ENCODE results near the gene PCARE.
"Not testable (repeated sequence)": the region's sequence is repeated elsewhere in the genome, so short reads cannot be mapped to it uniquely, and the experiment has no call there.

The PCARE gene

DNA sequence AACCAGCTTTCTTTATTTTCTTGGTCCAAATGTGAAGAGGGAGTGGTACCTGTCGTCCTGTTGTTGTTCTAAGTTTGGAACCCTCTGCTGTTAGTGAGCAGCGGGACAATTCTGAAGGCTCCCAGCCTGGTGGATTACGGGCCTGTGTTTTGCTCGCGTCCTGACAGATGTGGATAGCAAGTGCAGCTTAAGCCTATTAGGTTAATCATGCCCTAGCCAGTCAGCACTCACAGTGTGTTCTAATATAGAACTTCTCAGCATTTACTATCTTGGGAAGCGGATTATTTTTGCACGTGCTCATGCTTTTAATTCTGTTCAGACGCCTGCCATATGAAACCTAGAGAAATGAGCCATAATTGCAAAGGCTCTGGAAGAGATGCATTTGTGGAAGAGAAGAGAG is at the start of gene PCARE:
Gene PCARE, minus strand, starts transcription at position 113 of the 400 bp plus-strand sequence. CDS start 262 bp downstream, outside the sequence.
- no peak for DNase-seq

DNA sequence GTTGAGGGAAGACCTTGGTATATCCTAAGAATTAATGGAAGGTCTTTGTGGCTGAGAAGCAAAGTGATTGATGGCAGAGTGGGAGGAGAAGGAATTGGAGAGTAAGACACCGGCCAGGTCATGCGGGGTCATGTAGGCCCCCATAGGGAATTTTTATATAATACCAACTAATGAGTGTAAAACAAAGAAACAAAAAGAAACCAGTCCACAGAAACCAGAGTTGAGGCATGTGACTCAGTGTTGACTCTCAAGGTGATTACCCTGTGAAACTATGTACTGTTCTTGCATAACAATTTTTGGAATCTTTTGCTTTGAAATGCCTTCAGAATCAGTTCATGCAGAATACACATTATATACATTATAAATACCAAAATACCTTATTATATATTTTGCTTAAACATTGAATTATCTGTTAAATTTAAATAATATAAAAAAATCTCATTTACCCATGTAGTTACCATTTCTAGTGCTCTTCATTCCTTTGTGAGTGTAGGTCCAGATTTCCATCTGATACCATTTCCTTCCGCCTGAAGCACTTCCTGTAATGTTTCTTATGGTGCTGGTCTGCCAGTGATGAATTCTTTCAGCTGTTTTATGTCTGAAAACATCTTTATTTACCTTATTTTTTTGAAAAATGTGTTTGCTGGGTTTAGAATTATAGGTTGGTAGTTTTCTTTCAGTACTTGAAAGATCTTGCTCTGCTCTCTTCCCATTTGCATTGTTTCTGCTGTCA is 49.5 kb upstream of the PCARE start:
- no peak for DNase-seq

DNA sequence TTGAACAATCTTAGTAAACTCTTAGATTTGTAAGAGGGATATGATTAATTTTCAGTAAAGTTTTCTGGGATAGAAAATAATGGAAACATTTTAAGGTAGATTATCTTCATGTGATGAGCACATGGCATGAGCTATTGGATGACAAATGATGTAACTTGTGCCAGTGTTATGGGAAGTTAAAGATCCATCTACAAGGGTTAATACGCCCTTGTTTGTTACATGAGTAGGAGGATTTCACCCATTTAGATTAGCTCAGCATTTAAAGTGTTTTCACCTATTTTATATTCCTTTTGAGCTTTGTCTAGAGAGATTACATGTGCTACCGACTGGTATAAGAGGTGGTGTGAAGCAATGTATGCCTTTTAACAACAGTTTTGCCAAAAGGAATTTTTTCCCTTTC is 46.5 kb upstream of the PCARE start:
- DNase-seq = no peak

DNA sequence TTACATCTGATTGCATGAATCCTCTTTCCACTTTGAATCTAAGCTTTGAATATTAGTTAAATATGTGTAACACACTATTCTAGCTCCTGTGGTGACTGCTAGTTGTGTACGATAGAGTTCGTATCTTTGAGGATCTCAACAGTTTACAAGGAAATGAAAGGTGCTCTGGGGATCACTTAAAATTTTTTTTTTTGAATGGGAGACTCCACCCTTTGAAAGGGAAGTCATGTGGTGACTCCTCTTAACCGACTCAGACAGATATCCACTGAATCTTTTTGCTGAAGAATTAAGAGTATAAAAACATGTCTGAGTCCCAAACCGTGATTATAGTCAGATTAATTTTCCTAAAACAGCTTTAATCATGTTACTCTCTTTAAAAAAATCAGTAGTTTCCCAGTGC is 44.9 kb upstream of the PCARE start:
- no peak for DNase-seq

DNA sequence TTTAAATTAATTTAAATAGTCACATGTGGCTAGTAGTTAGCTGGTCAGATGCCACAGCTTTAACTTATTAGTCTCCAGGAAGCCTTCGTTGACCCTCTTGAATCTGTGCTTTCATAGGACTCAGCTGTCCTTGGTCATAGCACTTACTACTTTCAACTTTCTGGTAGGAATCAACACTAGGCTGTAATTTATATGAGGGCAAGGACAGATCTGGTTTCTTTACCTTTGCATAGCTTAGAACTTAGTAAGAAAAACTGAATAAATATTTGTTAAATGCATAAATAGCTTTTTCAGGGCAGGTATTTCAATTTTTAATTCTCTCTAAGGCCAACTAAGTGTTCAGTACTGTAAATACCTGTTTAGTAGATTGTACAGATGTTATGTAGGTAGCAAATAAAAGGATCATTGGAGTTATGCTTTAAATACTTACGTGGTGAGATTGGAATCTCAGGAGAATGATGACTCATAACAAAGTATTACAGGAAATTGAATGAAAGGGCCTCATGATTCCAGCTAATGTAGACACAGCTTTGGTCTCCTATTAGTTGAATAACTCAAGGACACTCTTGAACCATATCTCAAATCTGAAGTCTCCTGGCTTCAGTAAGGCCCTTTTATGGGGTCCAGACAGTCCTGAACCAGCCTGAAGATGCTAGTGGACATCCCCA is 43.4 kb upstream of the PCARE start:
- DNase-seq = no peak

DNA sequence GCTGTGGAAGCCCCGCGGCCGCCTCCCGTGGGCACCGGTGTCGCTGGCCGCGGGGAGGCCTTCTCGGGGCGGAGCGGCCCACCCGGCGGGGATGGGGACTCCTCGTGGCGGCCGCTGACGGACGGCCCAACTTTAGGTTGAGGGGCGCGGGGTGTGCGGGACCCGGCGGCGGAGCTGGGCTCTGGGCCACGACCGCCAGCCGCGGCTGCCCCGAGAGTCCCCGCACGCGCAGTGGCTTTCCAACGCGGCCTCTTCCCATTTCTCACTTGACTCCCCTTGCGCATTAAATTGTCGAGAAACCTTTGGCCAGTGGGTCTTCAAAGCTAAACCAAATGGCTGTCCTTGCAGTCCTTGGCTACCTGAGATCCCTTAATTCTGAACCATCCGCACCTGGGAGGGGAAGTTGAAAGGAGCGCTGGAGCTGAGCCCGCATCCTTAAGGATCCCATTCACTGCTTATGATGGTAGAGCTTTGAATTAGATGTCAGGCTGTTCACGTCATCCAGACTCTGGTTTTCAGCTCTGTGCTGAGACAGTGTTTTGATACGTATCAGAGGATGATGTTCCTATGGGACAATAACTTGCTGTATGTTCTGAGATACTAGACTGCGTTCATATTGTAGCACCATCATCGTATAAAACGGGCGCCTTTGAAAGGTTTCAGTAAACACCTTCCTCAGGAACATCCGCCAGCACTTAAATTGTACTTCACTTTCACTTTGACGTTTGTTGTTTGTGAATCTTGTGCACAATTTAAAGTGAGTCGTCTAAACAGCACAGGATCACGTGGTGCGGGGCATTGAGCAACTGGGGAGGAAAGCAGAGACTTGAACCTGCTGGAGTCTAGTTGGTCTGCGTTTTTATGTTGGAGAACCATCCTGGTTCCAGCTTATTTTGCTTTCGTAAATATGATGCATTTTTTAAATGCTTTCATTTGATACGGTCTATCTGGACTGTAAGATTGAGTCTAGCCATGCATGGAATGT is 41.8 kb upstream of the PCARE start:
- peak; percentile 40 to 43 for DNase-seq

DNA sequence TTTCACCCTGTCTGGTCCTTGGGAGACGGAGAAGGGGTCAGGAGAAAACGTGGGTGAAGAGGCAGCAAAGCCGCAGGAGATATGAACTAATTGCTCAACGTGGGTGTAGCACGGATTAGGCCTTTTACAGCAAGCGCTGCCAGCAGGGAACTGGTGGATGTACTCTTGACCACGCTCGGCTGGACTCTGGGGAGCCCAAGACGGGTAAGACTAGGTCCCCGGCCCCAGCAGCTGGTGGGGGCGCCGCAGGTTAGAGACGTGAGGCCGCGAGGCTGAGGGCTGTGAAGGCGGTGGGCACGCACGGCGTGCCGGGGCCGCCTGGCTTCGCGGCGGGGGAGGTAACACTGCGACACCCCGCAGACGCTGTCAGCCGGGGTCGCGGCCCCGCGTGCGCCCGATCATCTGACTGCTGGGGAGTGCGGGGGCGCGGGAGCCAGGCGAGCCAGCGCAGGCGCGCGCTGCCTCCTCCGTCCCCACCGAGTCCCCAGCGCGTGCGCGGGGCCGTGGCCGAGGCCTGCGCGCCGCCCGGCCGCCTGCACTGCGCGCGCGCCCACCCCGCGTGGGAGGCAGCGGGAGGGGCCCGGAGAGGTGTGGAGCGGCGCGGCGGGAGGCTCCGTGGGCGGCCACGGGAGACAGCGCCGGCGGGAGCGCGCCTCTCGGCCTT is 40.8 kb upstream of the PCARE start, which contains the start of gene CLIP4:
Gene CLIP4, plus strand, starts transcription at position 470 of the 664 bp plus-strand sequence. CDS start 5,974 bp downstream, outside the sequence.
- peak; percentile 55 to 66 for DNase-seq

DNA sequence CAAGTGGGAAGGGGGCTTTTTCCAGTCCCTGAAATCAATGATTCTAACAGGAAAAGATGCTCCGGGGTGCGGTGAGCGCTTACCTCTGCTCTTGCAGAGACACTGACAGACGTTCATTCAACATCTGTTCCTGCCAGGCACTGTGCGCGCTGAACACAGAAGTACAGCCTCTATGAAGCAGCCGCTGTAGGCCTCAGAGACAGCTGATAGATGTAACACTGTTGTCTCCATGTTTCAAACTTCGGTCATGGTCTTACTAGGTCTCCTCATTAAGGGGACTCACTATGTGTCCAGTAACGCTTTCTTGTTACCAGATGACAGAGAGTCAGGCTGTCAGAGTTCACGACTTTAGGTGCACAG is 40.2 kb upstream of the PCARE start:
- DNase-seq = no peak

DNA sequence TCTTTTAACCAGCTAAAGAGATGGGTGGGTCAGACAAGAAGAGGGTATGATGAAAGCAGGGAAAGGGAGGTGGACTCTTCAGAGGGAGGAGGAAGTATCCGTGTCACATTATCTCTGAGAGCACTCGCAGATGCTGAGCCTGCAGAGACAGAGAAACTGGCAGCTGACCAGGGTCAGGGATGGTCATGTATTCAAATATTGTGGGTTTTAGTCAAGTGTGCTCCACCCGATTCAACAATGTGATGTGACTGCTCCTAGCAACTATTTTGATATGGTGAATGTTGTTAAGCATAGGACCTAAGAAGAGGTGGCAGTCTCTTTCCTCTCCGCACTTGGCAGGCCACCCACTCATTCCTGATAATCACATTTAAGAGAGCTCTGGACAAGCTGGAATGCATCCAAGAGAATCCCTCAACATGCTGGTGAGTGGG is 39.6 kb upstream of the PCARE start:
- DNase-seq = no peak

DNA sequence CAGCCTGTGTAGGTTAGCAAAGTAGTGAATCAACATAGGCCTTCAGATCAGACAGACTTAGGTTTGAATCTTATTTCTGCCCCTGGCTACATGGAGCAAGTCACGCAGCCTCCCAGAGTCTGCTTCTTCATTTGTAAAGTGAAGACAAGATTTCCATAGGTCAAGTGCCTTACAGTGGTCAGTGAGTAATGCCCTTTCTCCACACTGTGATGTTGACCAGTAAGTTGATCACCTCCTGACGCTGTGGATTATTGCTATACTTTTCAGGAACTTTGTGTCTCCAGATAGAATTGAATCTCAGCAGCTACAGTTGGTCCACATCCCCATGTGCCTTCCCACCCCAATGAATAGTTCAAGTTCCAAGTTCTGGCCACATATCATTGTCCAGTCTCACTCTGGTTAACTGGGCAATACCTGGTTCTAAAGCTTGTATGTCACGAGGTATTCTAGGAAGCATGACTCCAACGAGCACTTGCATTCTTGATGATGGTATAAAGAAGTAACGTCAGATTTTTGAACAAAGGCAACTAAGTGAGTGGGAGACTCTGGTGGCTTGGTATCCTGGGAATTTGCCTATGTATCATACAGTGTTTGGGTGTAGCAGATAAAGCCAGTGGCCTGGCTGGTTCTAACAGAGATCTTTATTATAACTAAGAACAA is 38.8 kb upstream of the PCARE start:
- DNase-seq = no peak

DNA sequence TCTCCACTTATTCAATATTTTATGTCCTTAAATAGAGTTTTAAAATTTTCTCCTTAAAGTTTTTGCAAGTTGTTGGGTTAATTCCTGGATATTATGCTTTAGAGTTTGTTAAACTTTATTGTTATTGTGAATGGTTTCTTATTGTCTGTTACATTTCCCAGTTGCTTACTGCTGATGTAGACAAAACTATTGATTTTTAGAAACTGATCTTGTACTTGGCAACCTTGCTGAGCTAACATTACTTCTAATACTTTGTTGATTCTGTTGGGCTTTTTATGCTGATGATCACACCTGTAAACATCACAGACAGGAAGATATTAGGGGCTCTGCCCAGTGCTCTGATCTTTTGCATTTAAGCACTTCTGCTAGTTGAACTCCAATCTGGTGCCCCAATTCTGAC is 38.1 kb upstream of the PCARE start:
- no peak for DNase-seq

DNA sequence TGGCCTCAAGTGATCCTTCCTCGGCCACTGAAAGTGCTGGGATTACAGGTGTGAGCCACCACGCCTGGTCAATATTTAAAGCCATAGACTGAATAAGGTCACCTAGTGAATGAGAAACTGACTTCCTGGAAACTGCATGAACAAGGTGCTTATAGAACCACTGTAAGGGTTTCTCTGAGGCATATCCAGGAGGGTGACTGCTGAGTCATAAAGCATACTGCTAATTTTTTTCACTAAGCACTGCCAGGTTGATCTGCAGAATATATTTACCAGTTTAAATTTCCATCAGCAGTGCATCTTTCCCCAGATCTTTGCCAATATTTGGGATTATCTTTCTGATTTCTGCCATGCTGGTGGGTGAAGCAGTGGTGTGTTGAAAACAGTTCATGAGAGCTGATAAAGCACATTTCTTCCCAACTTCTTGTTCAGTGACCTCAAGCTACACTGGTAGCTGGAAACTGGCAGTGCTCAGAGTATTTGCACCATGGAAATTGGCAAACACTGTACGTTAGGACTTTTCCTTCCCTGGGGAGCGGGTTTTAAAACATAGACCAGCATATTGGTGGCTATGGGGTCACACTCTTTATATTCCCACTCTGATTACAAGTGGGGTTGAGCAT is 36.7 kb upstream of the PCARE start:
- no peak for DNase-seq

DNA sequence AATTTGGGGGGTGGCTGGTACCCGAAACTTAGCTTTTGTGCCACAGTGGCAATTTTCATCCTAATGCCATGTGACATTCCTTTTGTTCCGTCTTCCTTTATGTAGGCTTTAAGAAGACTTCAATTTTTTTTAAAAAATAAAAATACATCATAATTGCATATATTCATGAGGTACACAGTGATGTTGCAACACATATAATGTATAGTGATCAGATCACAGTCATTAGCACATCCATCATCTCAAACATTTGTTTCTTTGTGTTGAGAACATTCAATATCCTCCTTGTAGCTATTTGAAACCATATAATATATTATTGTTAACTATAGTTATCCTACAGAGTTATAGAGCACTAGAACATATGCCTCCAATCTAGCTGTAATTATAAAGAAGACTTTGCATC is 34.9 kb upstream of the PCARE start:
- DNase-seq = no peak

DNA sequence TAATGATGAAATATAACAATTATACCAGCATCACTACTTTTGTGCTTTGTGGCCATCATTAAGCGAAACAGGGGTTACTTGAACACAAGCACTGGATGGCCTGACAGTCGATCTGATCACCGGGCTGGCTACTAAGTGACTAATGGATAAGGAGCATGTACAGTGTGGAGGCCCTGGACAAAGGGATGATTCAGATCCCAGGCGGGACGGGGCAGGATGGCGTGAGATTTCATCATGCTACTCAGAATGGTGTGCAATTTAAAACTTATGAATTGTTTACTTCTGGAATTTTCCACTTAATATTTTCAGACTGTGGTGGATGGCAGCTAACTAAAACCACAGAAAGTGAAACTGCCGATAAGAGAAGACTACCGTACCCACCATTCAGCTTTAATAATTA is 33.9 kb upstream of the PCARE start:
- DNase-seq = no peak

DNA sequence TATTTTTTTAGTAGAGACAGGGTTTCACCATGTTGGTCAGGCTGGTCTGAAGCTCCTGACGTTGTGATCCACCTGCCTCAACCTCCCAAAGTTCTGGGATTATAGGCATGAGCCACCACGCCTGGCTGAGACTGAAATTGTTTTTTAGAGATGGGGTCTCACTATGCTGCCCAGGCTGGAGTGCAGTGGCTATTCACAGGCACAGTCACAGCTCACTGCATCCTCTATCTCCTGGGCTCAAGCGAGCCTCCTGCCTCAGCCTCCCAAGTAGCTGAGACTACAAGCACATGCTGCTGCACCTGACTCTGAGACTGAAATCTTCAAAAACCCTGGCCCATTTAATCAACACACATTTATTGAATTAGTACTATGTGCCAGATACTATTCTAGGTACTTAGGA is 33.2 kb upstream of the PCARE start:
- DNase-seq = not testable (repeated sequence)

DNA sequence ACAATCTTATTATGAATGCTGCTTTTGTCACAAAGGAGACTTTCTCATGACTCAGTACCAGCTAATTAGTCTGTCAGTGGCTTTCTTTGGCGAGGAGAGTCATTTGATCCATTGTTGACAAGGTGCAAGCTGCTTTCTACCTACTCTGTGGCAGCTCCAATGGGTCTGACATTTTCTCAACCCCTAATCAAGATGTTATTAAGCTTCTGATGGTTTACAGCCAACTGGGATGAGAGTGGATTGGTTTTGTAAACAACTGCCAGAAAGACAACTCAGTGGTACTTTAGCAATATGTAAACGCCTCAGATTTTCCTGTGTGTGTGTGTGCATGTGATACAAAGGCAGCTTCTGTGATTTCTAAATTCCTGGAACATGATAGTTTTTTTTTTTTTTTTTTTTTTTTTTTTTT is 32.7 kb upstream of the PCARE start:
- DNase-seq = no peak

DNA sequence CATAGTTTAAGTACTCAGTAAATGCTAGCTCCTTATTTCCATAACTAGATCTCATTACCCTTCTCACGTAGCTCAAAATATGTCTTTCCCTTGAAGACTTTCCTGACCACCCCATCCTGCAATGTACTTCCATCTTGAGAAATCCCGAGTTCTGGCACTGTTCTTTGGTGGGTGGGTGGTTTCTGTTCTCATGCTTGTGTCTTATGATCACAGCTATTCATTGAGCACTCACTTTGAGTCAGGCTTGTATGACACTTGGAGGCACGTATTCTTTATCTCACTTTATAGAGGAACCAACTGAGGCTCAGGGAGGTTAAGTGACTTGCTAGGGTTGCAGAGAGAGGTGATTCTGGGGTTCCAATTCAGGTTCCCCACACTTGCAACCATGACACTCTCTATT is 31.9 kb upstream of the PCARE start:
- no peak for DNase-seq

DNA sequence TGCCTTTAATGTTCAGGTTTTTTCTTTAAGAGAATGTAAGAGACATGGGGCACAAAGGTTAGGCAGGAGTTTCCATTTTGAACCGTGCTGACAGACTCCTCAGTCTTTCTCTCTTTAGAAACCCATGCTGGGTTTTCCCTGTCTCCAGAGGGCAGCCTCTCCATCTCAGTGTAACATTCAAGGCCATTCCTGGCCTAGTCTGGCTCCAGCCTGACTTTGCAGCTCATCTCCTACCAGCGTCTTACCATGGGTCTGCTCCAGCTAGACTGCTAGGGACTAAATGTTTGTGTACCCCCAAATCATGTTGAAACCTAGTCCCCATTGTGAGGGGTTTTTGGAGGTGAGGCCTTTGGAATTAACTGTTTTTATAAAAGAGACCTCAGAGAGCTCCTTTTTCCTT is 31.1 kb upstream of the PCARE start:
- no peak for DNase-seq

DNA sequence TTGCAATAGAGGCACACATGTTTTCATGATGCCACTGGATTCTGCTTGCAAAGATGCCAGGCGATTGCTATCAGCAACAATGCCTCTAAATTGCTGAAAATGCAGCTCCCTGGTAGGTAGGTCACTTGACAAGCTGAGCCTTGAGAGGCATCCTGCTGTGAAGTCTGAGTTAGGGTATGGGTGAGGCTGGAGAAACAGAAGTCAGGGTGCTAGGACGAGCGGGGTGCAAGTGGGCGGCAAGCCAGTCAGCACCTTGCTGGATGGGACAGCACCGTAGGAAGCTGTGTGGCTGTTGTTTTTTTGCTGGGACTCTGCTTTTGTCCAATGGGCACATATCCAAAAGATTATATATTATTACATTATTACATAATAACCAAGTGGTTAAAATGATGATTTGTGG is 30.4 kb upstream of the PCARE start:
- no peak for DNase-seq

DNA sequence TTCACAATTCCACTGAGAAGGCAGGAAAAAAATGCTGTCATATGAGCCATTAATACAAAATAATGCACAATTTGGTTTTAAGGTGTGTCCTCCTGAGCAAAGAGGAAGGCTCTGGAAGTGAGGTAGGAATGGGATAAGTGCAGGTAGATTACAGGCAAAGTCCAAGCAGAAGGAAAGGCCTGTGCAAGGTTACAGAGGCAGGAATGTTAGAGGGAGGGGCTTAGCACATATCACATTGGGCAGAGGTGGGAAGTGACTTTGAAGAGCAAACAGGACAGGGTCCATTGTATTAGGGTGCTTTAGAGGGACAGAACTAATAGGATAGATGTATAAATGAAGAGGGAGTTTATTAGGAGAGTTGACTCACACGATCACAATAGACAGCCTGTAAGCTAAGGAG is 26.2 kb upstream of the PCARE start:
- DNase-seq = no peak

DNA sequence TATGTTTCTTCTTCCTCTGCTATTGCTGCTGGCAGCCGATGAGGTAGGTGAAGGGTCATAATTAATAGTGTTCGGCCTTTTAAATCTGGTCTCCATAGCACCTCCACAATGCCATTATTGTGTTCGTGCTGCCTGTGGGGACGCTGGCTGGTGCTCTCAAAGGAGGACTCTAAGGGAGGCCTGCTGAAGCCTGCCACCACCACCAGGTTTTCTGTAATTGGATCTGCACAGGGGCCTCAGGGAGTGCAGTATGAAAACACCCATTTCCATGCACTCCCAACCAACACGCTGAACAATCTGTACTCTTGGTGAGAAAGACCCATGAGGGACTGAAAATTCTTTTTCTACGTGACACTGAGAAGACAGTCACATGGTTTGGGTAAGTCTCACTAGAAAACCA is 23.2 kb upstream of the PCARE start:
- DNase-seq = no peak

DNA sequence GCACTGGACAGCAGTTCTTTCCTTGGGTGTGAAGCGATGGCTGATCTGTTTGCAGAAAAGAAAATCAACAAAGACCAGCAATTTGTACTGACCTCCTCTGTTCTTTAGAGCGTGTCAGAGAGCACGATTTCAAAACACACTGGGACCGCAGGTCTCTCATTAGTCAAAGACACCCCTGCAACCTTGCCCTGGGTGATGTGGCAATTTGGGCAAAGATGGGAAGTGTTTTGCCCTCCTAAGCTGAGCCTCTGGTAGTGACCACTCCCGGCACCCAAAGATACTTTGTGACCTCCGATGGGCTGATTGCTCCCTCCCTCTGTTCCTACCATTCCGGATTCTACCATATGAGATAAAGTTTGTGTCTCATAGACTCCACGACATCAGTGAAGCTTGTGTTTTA is 22.6 kb upstream of the PCARE start:
- DNase-seq = no peak

Data from stimulated activated CD4-positive, alpha-beta T cell treated with anti-CD3 and anti-CD28 coated beads, Interleukin-2, amount 100 ng/mL, for 48 hours (primary cell).